Measurements from ENCODE around the gene ACP1. TPM values are rescaled to one million over a fixed set of nuclear protein-coding genes. Genes with fewer than 3 reads are reported as not detected.

Gene ACP1
- total and polyA plus RNA-seq, 9 donors: 59.1 to 89.0 (median 70.8) TPM

GRCh38 chr2:271917-272316 is 7.2 kb downstream of the ACP1 start:
- H3K27me3 ChIP-seq: no peaks in the 10 kb centered on the region
- H3K27ac ChIP-seq: no peak overlapping the region
- TF ChIP-seq POLR2A (IDR thresholded peaks at IDR 0.05) (no peak), EP300 (IDR thresholded peaks at IDR 0.05) (no peak), CTCF (IDR thresholded peaks at IDR 0.05) (no peak)
- WGBS, 3 donors: 93 to 95% (median 94%) methylated on average over 12 of the region's 12 CpGs
- H3K9me3 ChIP-seq: no peaks in the 10 kb centered on the region
- DNase-seq: no peak
- peaks cover 11% of the 10 kb centered on the region for H3K4me1 ChIP-seq (ENCODE audit: insufficient read depth)
- H3K36me3 ChIP-seq: no peaks in the 10 kb centered on the region
- H3K4me3 ChIP-seq: no peak overlapping the region
- intact Hi-C loops (cut with DNase I): no loop called here

- H3K9me3 ChIP-seq: no peaks in the 10 kb centered on the region
- TF ChIP-seq POLR2A (IDR thresholded peaks at IDR 0.05) (no peak), EP300 (IDR thresholded peaks at IDR 0.05) (no peak), CTCF (IDR thresholded peaks at IDR 0.05) (no peak)
- intact Hi-C loops (cut with DNase I): no loop called here
- no peaks in the 10 kb centered on the region for H3K36me3 ChIP-seq
- H3K27me3 ChIP-seq: no peaks in the 10 kb centered on the region
- H3K4me1 ChIP-seq (ENCODE audit: insufficient read depth): peaks cover 6% of the 10 kb centered on the region
- 69 to 82% (median 75%) methylated on average over 6 of the region's 6 CpGs for WGBS, 3 donors
- DNase-seq: no peak
- no peak overlapping the region for H3K27ac ChIP-seq
- no peak overlapping the region for H3K4me3 ChIP-seq
These were observed 8.6 kb downstream of the ACP1 start for GRCh38 chr2:273333-273732.

GRCh38 chr2:274503-274902 is 9.8 kb downstream of the ACP1 start:
- Histone ChIP-seq H3K27me3 (no peaks in the 10 kb centered on the region), H3K9me3 (no peaks in the 10 kb centered on the region), H3K27ac (no peak overlapping the region), H3K36me3 (no peaks in the 10 kb centered on the region), H3K4me1 (ENCODE audit: insufficient read depth) (peaks cover 6% of the 10 kb centered on the region), H3K4me3 (no peak overlapping the region)
- 95 to 97% (median 95%) methylated on average over 3 of the region's 3 CpGs for WGBS, 3 donors
- no peak for TF ChIP-seq EP300 (IDR thresholded peaks at IDR 0.05)
- TF ChIP-seq CTCF (IDR thresholded peaks at IDR 0.05): no peak
- TF ChIP-seq POLR2A (IDR thresholded peaks at IDR 0.05): no peak
- intact Hi-C loops (cut with DNase I): no loop called here
- DNase-seq: no peak

GRCh38 chr2:275466-275865 is 10.7 kb downstream of the ACP1 start:
- Histone ChIP-seq H3K27ac (no peak overlapping the region), H3K36me3 (no peaks in the 10 kb centered on the region), H3K9me3 (no peaks in the 10 kb centered on the region), H3K4me3 (no peak overlapping the region), H3K4me1 (ENCODE audit: insufficient read depth) (peaks cover 5% of the 10 kb centered on the region), H3K27me3 (no peaks in the 10 kb centered on the region)
- no peak for DNase-seq
- no peak for TF ChIP-seq POLR2A (IDR thresholded peaks at IDR 0.05)
- TF ChIP-seq EP300 (IDR thresholded peaks at IDR 0.05): no peak
- no peak for TF ChIP-seq CTCF (IDR thresholded peaks at IDR 0.05)
- intact Hi-C loops (cut with DNase I): no loop called here
- 87 to 90% (median 87%) methylated on average over 6 of the region's 6 CpGs for WGBS, 3 donors
